ENCODE results near the gene ZEB1.

The ZEB1 gene

DNA sequence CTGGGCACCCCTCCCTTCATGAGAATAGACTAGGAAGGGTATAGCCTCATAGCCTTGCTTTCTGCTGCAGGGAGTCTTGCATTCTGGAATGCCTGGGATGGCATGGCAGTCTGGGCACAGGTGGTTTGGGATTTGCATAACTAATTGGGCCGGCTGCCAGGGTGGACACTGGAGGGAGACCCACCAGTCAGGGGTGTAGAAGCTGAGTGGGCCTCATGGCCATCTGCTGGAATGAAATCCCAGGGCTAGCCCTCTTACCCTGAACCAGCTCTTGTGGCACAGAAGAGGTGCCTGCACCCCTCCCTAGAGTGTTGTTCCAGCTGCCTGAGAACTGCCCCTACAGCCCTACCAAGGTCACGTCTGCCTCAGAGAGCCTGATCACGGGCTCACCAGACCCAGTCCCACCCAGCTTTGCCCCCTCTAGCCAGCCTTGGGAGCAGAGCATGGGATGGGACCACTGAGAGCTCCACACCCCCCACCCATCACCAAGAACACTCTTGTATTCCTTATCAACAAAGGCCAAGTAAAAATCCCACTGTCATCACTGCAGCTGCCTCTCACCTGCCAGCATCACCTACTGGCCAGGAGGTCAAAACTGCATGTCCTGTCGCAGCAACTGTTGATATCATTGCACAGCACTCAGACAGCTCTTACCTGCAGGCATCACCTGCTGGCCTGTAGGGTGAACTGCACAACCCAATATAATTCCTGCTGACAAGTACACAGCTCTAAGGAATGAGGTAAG lies 148.9 kb downstream of the ZEB1 start:
- no peak for TF ChIP-seq CREB1 (IDR thresholded peaks at IDR 0.05; ENCODE audit: low read depth)
- TF ChIP-seq RAD21 (IDR thresholded peaks at IDR 0.05; ENCODE audit: low read depth) = peak; percentile 86
- TF ChIP-seq, protein P1, sequence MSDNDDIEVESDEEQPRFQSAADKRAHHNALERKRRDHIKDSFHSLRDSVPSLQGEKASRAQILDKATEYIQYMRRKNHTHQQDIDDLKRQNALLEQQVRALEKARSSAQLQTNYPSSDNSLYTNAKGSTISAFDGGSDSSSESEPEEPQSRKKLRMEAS (IDR thresholded peaks at IDR 0.05) = no peak

DNA sequence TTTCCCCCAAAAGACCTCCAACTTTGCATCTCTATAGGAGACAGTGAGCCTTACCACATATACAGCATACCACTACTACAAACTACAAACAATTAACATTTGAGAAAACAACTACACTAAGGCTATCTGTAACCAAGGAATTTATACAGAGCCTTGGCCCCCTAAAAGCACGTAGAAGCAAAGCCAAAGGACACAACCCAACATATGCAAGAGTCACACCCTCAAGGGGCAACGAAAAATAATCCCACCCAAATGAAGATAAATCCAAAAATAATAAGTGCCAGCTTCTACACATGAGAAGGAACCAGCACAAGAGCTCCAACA lies 149.5 kb downstream of the ZEB1 start:
- no peak for TF ChIP-seq EP300 (IDR thresholded peaks at IDR 0.05; ENCODE audit: borderline replicate concordance)
- TF ChIP-seq, protein P2, sequence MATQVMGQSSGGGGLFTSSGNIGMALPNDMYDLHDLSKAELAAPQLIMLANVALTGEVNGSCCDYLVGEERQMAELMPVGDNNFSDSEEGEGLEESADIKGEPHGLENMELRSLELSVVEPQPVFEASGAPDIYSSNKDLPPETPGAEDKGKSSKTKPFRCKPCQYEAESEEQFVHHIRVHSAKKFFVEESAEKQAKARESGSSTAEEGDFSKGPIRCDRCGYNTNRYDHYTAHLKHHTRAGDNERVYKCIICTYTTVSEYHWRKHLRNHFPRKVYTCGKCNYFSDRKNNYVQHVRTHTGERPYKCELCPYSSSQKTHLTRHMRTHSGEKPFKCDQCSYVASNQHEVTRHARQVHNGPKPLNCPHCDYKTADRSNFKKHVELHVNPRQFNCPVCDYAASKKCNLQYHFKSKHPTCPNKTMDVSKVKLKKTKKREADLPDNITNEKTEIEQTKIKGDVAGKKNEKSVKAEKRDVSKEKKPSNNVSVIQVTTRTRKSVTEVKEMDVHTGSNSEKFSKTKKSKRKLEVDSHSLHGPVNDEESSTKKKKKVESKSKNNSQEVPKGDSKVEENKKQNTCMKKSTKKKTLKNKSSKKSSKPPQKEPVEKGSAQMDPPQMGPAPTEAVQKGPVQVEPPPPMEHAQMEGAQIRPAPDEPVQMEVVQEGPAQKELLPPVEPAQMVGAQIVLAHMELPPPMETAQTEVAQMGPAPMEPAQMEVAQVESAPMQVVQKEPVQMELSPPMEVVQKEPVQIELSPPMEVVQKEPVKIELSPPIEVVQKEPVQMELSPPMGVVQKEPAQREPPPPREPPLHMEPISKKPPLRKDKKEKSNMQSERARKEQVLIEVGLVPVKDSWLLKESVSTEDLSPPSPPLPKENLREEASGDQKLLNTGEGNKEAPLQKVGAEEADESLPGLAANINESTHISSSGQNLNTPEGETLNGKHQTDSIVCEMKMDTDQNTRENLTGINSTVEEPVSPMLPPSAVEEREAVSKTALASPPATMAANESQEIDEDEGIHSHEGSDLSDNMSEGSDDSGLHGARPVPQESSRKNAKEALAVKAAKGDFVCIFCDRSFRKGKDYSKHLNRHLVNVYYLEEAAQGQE (IDR thresholded peaks at IDR 0.05; ENCODE audit: low read depth) = no peak
- TF ChIP-seq, protein P3, sequence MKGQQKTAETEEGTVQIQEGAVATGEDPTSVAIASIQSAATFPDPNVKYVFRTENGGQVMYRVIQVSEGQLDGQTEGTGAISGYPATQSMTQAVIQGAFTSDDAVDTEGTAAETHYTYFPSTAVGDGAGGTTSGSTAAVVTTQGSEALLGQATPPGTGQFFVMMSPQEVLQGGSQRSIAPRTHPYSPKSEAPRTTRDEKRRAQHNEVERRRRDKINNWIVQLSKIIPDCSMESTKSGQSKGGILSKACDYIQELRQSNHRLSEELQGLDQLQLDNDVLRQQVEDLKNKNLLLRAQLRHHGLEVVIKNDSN (IDR thresholded peaks at IDR 0.05) = no peak
- no peak for TF ChIP-seq NFIC (IDR thresholded peaks at IDR 0.05)
- TF ChIP-seq CREB1 (IDR thresholded peaks at IDR 0.05; ENCODE audit: low read depth) = no peak
- no peak for TF ChIP-seq ZBTB7A (IDR thresholded peaks at IDR 0.05; ENCODE audit: low read depth)
- TF ChIP-seq RAD21 (IDR thresholded peaks at IDR 0.05; ENCODE audit: low read depth) = no peak
- TF ChIP-seq, protein P1 (IDR thresholded peaks at IDR 0.05) = no peak
- no peak for TF ChIP-seq TAF1 (IDR thresholded peaks at IDR 0.05; ENCODE audit: low read depth)
- TF ChIP-seq YY1 (IDR thresholded peaks at IDR 0.05; ENCODE audit: low read depth) = no peak
- TF ChIP-seq TCF12 (IDR thresholded peaks at IDR 0.05; ENCODE audit: low read depth) = no peak
- no peak for TF ChIP-seq CEBPB (IDR thresholded peaks at IDR 0.05)
- TF ChIP-seq EGR1 (IDR thresholded peaks at IDR 0.05) = no peak
- TF ChIP-seq FOXM1 (IDR thresholded peaks at IDR 0.05; ENCODE audit: borderline replicate concordance, low read depth) = no peak
- TF ChIP-seq TEAD4 (IDR thresholded peaks at IDR 0.05) = no peak

DNA sequence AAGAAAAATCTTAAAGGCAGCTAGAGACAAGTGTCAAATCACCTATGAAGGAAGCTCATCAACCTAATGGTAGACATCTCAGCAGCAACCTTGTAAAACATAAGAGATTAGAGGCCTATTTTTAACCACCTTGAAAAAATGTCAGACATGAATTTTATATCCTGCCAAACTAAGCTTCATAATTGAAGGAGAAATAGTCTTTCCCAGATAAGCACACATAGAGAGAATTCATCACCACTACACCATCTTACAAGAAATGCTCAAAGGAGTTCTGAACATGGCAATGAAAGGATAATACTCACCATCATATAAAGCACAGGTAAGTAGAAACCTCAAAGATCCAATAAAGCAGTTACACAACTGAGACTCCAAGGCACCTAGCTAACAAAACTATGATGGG lies 156.5 kb downstream of the ZEB1 start:
- no peak for TF ChIP-seq TCF12 (IDR thresholded peaks at IDR 0.05; ENCODE audit: low read depth)
- TF ChIP-seq NFIC (IDR thresholded peaks at IDR 0.05) = no peak
- no peak for TF ChIP-seq YY1 (IDR thresholded peaks at IDR 0.05; ENCODE audit: low read depth)
- no peak for TF ChIP-seq EGR1 (IDR thresholded peaks at IDR 0.05)
- TF ChIP-seq TEAD4 (IDR thresholded peaks at IDR 0.05) = no peak
- TF ChIP-seq EP300 (IDR thresholded peaks at IDR 0.05; ENCODE audit: borderline replicate concordance) = no peak
- TF ChIP-seq CEBPB (IDR thresholded peaks at IDR 0.05) = no peak
- no peak for TF ChIP-seq RAD21 (IDR thresholded peaks at IDR 0.05; ENCODE audit: low read depth)

DNA sequence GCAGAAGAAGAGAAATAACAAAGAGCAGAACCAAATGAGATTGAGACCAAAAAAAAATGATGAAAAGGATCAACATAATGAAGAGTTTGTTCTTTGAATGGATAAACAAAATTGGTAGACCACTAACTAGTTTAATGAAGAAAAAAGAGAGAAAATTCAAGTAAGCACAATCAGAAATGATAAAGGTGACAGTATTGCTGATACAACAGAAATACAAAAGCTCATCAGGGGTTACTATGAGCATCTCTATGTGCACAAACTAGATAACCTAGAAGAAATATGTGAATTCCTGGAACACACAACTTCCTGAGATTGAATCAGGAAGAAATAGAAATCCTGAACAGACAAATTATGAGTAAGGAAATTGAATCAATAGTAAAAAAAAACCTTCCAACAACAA lies 157.1 kb downstream of the ZEB1 start:
- TF ChIP-seq YY1 (IDR thresholded peaks at IDR 0.05; ENCODE audit: low read depth) (no peak), EP300 (IDR thresholded peaks at IDR 0.05; ENCODE audit: borderline replicate concordance) (no peak), TAF1 (IDR thresholded peaks at IDR 0.05; ENCODE audit: low read depth) (no peak), RAD21 (IDR thresholded peaks at IDR 0.05; ENCODE audit: low read depth) (no peak), NFIC (IDR thresholded peaks at IDR 0.05) (no peak), TCF12 (IDR thresholded peaks at IDR 0.05; ENCODE audit: low read depth) (no peak), FOXM1 (IDR thresholded peaks at IDR 0.05; ENCODE audit: borderline replicate concordance, low read depth) (no peak), ZBTB7A (IDR thresholded peaks at IDR 0.05; ENCODE audit: low read depth) (no peak), CEBPB (IDR thresholded peaks at IDR 0.05) (no peak), EGR1 (IDR thresholded peaks at IDR 0.05) (no peak), TEAD4 (IDR thresholded peaks at IDR 0.05) (no peak)
- TF ChIP-seq, protein P1 (IDR thresholded peaks at IDR 0.05) = no peak
- TF ChIP-seq, protein P3 (IDR thresholded peaks at IDR 0.05) = no peak
- TF ChIP-seq, protein P2 (IDR thresholded peaks at IDR 0.05; ENCODE audit: low read depth) = no peak

DNA sequence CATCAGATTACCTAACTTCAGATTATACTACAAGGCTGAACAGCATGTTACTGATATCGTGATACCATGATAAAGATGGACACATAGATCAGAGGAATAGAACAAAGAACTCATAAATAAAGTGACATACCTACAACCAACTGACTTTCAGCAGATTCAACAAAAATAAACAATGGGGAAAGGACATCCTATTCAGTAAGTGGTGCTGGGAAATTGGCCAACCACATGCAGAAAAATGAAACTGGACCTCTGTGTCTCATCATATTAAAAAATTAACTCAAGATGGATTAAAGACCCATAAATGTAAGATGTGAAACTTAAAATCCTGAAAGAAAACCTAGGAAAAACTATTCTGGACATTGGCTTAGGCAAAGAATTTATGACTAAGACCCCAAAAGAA lies 158.6 kb downstream of the ZEB1 start:
- no peak for TF ChIP-seq CEBPB (IDR thresholded peaks at IDR 0.05)
- no peak for TF ChIP-seq EP300 (IDR thresholded peaks at IDR 0.05; ENCODE audit: borderline replicate concordance)
- TF ChIP-seq RAD21 (IDR thresholded peaks at IDR 0.05; ENCODE audit: low read depth) = no peak
- TF ChIP-seq, protein P3 (IDR thresholded peaks at IDR 0.05) = no peak
- TF ChIP-seq YY1 (IDR thresholded peaks at IDR 0.05; ENCODE audit: low read depth) = no peak
- TF ChIP-seq TEAD4 (IDR thresholded peaks at IDR 0.05) = no peak
- no peak for TF ChIP-seq TCF12 (IDR thresholded peaks at IDR 0.05; ENCODE audit: low read depth)
- TF ChIP-seq, protein P2 (IDR thresholded peaks at IDR 0.05; ENCODE audit: low read depth) = no peak
- TF ChIP-seq ZBTB7A (IDR thresholded peaks at IDR 0.05; ENCODE audit: low read depth) = no peak
- no peak for TF ChIP-seq EGR1 (IDR thresholded peaks at IDR 0.05)
- TF ChIP-seq FOXM1 (IDR thresholded peaks at IDR 0.05; ENCODE audit: borderline replicate concordance, low read depth) = no peak
- TF ChIP-seq, protein P1 (IDR thresholded peaks at IDR 0.05) = no peak
- no peak for TF ChIP-seq TAF1 (IDR thresholded peaks at IDR 0.05; ENCODE audit: low read depth)
- TF ChIP-seq CREB1 (IDR thresholded peaks at IDR 0.05; ENCODE audit: low read depth) = no peak
- no peak for TF ChIP-seq NFIC (IDR thresholded peaks at IDR 0.05)
